ENCODE measurements around the gene TCTN1. TPM values are rescaled to one million over a fixed set of nuclear protein-coding genes. Genes with fewer than 3 reads are reported as not detected.

Gene TCTN1
- total RNA-seq, 1 experiment from 2014 or later = 11.1 TPM

- Histone ChIP-seq H2BK20ac (ENCODE audit: low read depth, low read length, poor library complexity, severe bottlenecking) (no peak overlapping the region), H3K27me3 (ENCODE audit: insufficient read depth, low read length) (no peaks in the 10 kb centered on the region), H2BK15ac (ENCODE audit: low read depth, low read length) (no peak overlapping the region), H3K56ac (ENCODE audit: insufficient read length, low read depth, low read length) (no peak overlapping the region), H3K79me1 (ENCODE audit: insufficient read depth, low read depth, low read length, poor library complexity, severe bottlenecking) (peaks cover 3% of the 10 kb centered on the region), H2AFZ (ENCODE audit: low read length) (no peak overlapping the region), H3K23me2 (ENCODE audit: insufficient read length, low read depth, low read length, poor library complexity, severe bottlenecking) (no peaks in the 10 kb centered on the region), H3K4me1 (ENCODE audit: insufficient read depth, low read length) (peaks cover 6% of the 10 kb centered on the region; the same call in 1 of the 2 replicates), H2BK5ac (ENCODE audit: insufficient read length, low read length) (no peak overlapping the region), H3K4ac (ENCODE audit: low read depth, low read length) (no peak overlapping the region), H3K4me2 (ENCODE audit: insufficient read depth, insufficient read length, low read length) (no peak overlapping the region), H4K5ac (ENCODE audit: insufficient read length, low read depth, low read length) (no peak overlapping the region), H3T11ph (ENCODE audit: low read length) (no peak overlapping the region), H3K9me3 (ENCODE audit: control insufficient read depth, low read depth, low read length) (peaks cover 6% of the 10 kb centered on the region), H4K20me1 (ENCODE audit: control insufficient read depth, insufficient read depth, insufficient read length) (peaks cover 2% of the 10 kb centered on the region), H3K79me2 (ENCODE audit: insufficient read depth, low read length) (peaks cover 18% of the 10 kb centered on the region; the same call in 1 of the 2 replicates), H2AK5ac (ENCODE audit: insufficient read length, low read length) (no peak overlapping the region), H3K14ac (ENCODE audit: insufficient read depth, low read length) (no peak overlapping the region), H4K8ac (replicated peaks; ENCODE audit: insufficient read length, low read depth, low read length) (no peak overlapping the region), H4K91ac (ENCODE audit: insufficient read length, low read depth, low read length) (no peak overlapping the region), H3K18ac (ENCODE audit: insufficient read length, low read depth, low read length) (no peak overlapping the region), H3K23ac (ENCODE audit: insufficient read length, low read depth, low read length) (no peak overlapping the region), H3K9ac (ENCODE audit: extremely low read depth, insufficient read length, low read length) (no peak overlapping the region), H3K27ac (ENCODE audit: insufficient read length, low read depth, low read length) (no peak overlapping the region), H2BK120ac (ENCODE audit: low read depth, low read length, poor library complexity, severe bottlenecking) (no peak overlapping the region), H2BK12ac (ENCODE audit: insufficient read length, low read depth, low read length) (no peak overlapping the region)
- H3K4me3 Mint-ChIP-seq = no peak overlapping the region
- DNase-seq = no peak
- H3K27me3 Mint-ChIP-seq (ENCODE audit: low read depth) = no peaks in the 10 kb centered on the region
- H3K4me1 Mint-ChIP-seq = peaks cover 16 to 18% of the 10 kb centered on the region in 2 experiments
- H3K9me3 Mint-ChIP-seq = peaks cover 16% of the 10 kb centered on the region in 2 experiments
- peaks cover 7 to 17% (median 14%) of the 10 kb centered on the region in 3 experiments for H3K36me3 Mint-ChIP-seq (ENCODE audit: insufficient read depth in 1 of 3, low read depth in 3 of 3)
- H3K27ac Mint-ChIP-seq = no peak overlapping the region
- TF ChIP-seq CTCF (conservative IDR thresholded peaks at IDR 0.05) = no peak
- no CpG with 5 or more reads among the region's 2 CpGs for WGBS (ENCODE audit: extremely low coverage, insufficient read length, low lambda C conversion rate)
These were observed 37.4 kb upstream of the TCTN1 start for GRCh38 chr12:110576504-110576903.

All from H9 (cell line).